IMR-90 (cell line): ENCODE measurements around the gene CBFA2T3. TPM values are rescaled to one million over a fixed set of nuclear protein-coding genes. Genes with fewer than 3 reads are reported as not detected.

Source experiments
- ATAC-seq: fragments of 200-7000 bp; cut with Tn5 transposase; 2 replicates; pipeline ENCODE4 v1.9.1; 2020; ENCODE audit warnings: low read depth, mild to moderate bottlenecking, moderate library complexity
- BruUV-seq: library from RNA; stranded (reverse); fragments of 400-500 nt; replicated peaks from 2 replicates; lab custom pipeline; 2021; lab: Mats Ljungman, UMichigan
- CTCF ChIA-PET: fragments of 300-600 bp; formaldehyde crosslinking; extraction: SDS; loops from one replicate; lab custom pipeline; 2021; ENCODE audit warnings: antibody characterized with exemption; lab: Yijun Ruan, JAX
- POLR2A ChIA-PET: fragments of 300-600 bp; sonication (Branson Sonifier 250); formaldehyde crosslinking; loops from one replicate; lab custom pipeline; 2022; ENCODE audit warnings: antibody characterized with exemption; ENCODE audit not compliant: unreplicated experiment; lab: Charles Lee
- DNase-seq: peaks from one replicate; pipeline ENCODE4 v3.0.0; 2013
- H2AFZ ChIP-seq: replicated peaks from 2 replicates; pipeline ENCODE3; 2013; ENCODE audit warnings: low read length, mild to moderate bottlenecking; ENCODE audit not compliant: poor library complexity
- H2AK5ac ChIP-seq: 2 replicates; pipeline ENCODE4 v1.6.1; 2013; ENCODE audit warnings: low read depth, low read length, inconsistent platforms
- H2AK9ac ChIP-seq: replicated peaks from 2 replicates; pipeline ENCODE3; 2013; ENCODE audit warnings: mild to moderate bottlenecking, low read depth, low read length, moderate library complexity; ENCODE audit not compliant: poor library complexity
- H2BK120ac ChIP-seq: 2 replicates; pipeline ENCODE4 v1.6.1; 2013; ENCODE audit warnings: low read depth, low read length, inconsistent platforms
- H2BK15ac ChIP-seq: 3 replicates; pipeline ENCODE4 v1.6.1; 2013; ENCODE audit warnings: low read depth, low read length, inconsistent platforms
- H2BK20ac ChIP-seq: 2 replicates; pipeline ENCODE4 v1.6.1; 2013; ENCODE audit warnings: low read depth, mild to moderate bottlenecking, inconsistent platforms, low read length, moderate library complexity
- H2BK5ac ChIP-seq: 2 replicates; pipeline ENCODE4 v1.6.1; 2013; ENCODE audit warnings: mild to moderate bottlenecking, low read depth, low read length, inconsistent platforms; ENCODE audit not compliant: poor library complexity, severe bottlenecking
- H3K14ac ChIP-seq: replicated peaks from 2 replicates; pipeline ENCODE4 v1.6.1; 2013; ENCODE audit warnings: low read depth, low read length, inconsistent platforms
- H3K18ac ChIP-seq: 2 replicates; pipeline ENCODE4 v1.6.1; 2013; ENCODE audit warnings: low read depth, low read length, control low read depth
- H3K23ac ChIP-seq: 2 replicates; pipeline ENCODE4 v1.6.1; 2013; ENCODE audit warnings: low read depth, low read length, inconsistent platforms
- H3K27ac ChIP-seq: 2 replicates; pipeline ENCODE4 v1.5.1; 2013; ENCODE audit warnings: mild to moderate bottlenecking, control low read depth, low read length; ENCODE audit not compliant: insufficient read depth
- H3K27me3 ChIP-seq: 2 replicates; pipeline ENCODE4 v1.6.1; 2013; ENCODE audit warnings: low read length; ENCODE audit not compliant: control insufficient read depth, insufficient read depth
- H3K36me3 ChIP-seq: 2 replicates; pipeline ENCODE4 v1.6.1; 2013; ENCODE audit warnings: low read length, mixed read lengths; ENCODE audit not compliant: control insufficient read depth, insufficient read depth
- H3K4ac ChIP-seq: 2 replicates; pipeline ENCODE4 v1.6.1; 2013; ENCODE audit warnings: low read depth, low read length, inconsistent platforms
- H3K4me1 ChIP-seq: 2 replicates; pipeline ENCODE4 v1.6.1; 2013; ENCODE audit warnings: low read length, mixed read lengths; ENCODE audit not compliant: control insufficient read depth, insufficient read depth
- H3K4me2 ChIP-seq: 2 replicates; pipeline ENCODE4 v1.6.1; 2013; ENCODE audit warnings: low read depth, mild to moderate bottlenecking, control low read depth, low read length, moderate library complexity
- H3K4me3 ChIP-seq: 2 replicates; pipeline ENCODE4 v1.5.1; 2013; ENCODE audit warnings: low read depth, mild to moderate bottlenecking, control low read depth, low read length, moderate library complexity; ENCODE audit not compliant: insufficient read depth
- H3K56ac ChIP-seq: 2 replicates; pipeline ENCODE4 v1.6.1; 2013; ENCODE audit warnings: low read length, inconsistent platforms; ENCODE audit not compliant: insufficient read depth; ENCODE audit errors: extremely low read depth
- H3K79me1 ChIP-seq, 2 experiments: 2 replicates each; pipeline ENCODE4 v1.6.1; 2013; ENCODE audit warnings: low read length in 2 of 2, inconsistent platforms in 1 of 2, low read depth in 1 of 2
- H3K9ac ChIP-seq: 2 replicates; pipeline ENCODE4 v1.6.1; 2013; ENCODE audit warnings: low read depth, low read length, control low read depth
- H3K9me1 ChIP-seq: 2 replicates; pipeline ENCODE4 v1.6.1; 2013; ENCODE audit warnings: low read length, inconsistent platforms; ENCODE audit not compliant: insufficient read depth
- H3K9me3 ChIP-seq: 2 replicates; pipeline ENCODE4 v1.6.1; 2013; ENCODE audit warnings: low read length; ENCODE audit not compliant: control insufficient read depth, insufficient read depth
- H4K20me1 ChIP-seq: 2 replicates; pipeline ENCODE4 v1.6.1; 2013; ENCODE audit warnings: low read length, inconsistent platforms; ENCODE audit not compliant: insufficient read depth
- H4K5ac ChIP-seq: 2 replicates; pipeline ENCODE4 v1.6.1; 2013; ENCODE audit warnings: mild to moderate bottlenecking, low read depth, low read length, control low read depth
- H4K8ac ChIP-seq, 2 experiments: 2 replicates each; pipeline ENCODE4 v1.6.1; 2013; ENCODE audit warnings: low read depth in 2 of 2, low read length in 2 of 2, control low read depth in 1 of 2, inconsistent platforms in 1 of 2
- H4K91ac ChIP-seq: 2 replicates; pipeline ENCODE4 v1.6.1; 2013; ENCODE audit warnings: low read depth, low read length, inconsistent platforms; ENCODE audit not compliant: insufficient read depth
- CTCF ChIP-seq: conservative IDR thresholded peaks from 2 replicates; pipeline ENCODE4 v1.5.1; 2012; ENCODE audit warnings: mild to moderate bottlenecking, low read depth, low read length, improper control_type of control experiment
- WGBS, 2 experiments: methylation state at CpG; one replicate each; pipeline versions ENCODE4 v1.1.5 to v1.1.7; 2013; ENCODE audit warnings: missing lambda C conversion rate in 2 of 2; ENCODE audit not compliant: insufficient read length in 1 of 2; ENCODE audit errors: extremely low coverage in 2 of 2; 5-methylcytosine and 5-hydroxymethylcytosine counted together
- dilution Hi-C: fragments of 300-500 bp; cut with HindIII; formaldehyde crosslinking; loops from one replicate; pipeline ENCODE4 v1.14.3; 2018; ENCODE audit warnings: low sequenced_read_pairs; ENCODE audit not compliant: unreplicated experiment
- in situ Hi-C: fragments of 300-500 bp; cut with MboI; formaldehyde crosslinking; loops from 3 replicates; pipeline ENCODE4 v1.14.3; 2019; ENCODE audit warnings: low sequenced_read_pairs, inconsistent platforms, mixed read lengths
- intact Hi-C: fragments of 100-400 bp; cut with micrococcal nuclease; formaldehyde crosslinking; loops from 2 replicates; pipeline ENCODE4 v1.10.0; 2022
- polyA plus RNA-seq, 3 experiments: library from polyadenylated mRNA; depleted of rRNA; stranded (reverse); fragments of >200 nt; gene quantifications; 2 replicates each; pipeline ENCODE4 v1.2.3, GENCODE V29; 2012; ENCODE audit warnings: low replicate concordance in 1 of 3
- total RNA-seq: library from RNA; depleted of rRNA; stranded (reverse); fragments of >200 nt; gene quantifications from 2 replicates; pipeline ENCODE4 v1.2.3, GENCODE V29; 2012

The CBFA2T3 gene
- total and polyA plus RNA-seq, 2 of the 4 experiments (the other 2 are of a cell fraction) = not detected

- Histone ChIP-seq H3K4me3 (no peak overlapping the region), H2BK120ac (no peak overlapping the region), H3K56ac (no peak overlapping the region), H3K23ac (no peak overlapping the region), H3K4me2 (no peak overlapping the region), H3K36me3 (no peaks in the 10 kb centered on the region), H3K4me1 (no peaks in the 10 kb centered on the region), H3K27me3 (peaks cover 69% of the 10 kb centered on the region), H2BK15ac (no peak overlapping the region), H4K91ac (no peak overlapping the region), H3K9ac (no peak overlapping the region), H2BK20ac (no peak overlapping the region), H4K20me1 (no peaks in the 10 kb centered on the region), H3K79me1 (no peaks in the 10 kb centered on the region), H3K9me1 (no peaks in the 10 kb centered on the region), H2AK5ac (no peak overlapping the region), H4K8ac (no peak overlapping the region), H3K14ac (no peak overlapping the region), H3K18ac (no peak overlapping the region), H2AK9ac (no peak overlapping the region), H4K5ac (no peak overlapping the region), H3K27ac (no peak overlapping the region), H2AFZ (no peak overlapping the region), H3K9me3 (no peaks in the 10 kb centered on the region), H3K4ac (no peak overlapping the region), H2BK5ac (no peak overlapping the region)
- intact Hi-C loops = no loop called here
- in situ Hi-C loops = no loop called here
- ChIA-PET POLR2A (no interaction called here), CTCF (no interaction called here)
- dilution Hi-C loops = no loop called here
- BruUV-seq = no TSS peak
- TF ChIP-seq CTCF = no peak
- 13% methylated on average over 6 of the region's 22 CpGs; no CpG with 5 or more reads in 1 of the 2 experiments for WGBS, 2 experiments
- DNase-seq (no peak), ATAC-seq (no peak)
These were observed 7.6 kb downstream of the CBFA2T3 start for GRCh38 chr16:88969361-88969831.
